SW480 (cell line): ENCODE measurements around the gene F13A1.

ENCODE experiments used
- DNase-seq: peaks from one replicate; pipeline ENCODE4 v3.0.0-alpha.2; 2016; ENCODE audit warnings: low spot score

Gene F13A1

GRCh38 chr6:6319952-6320811 lies at the start of gene F13A1:
TSS of gene F13A1 (minus strand) at chr6:6320662. CDS start at chr6:6318664, 1,998 bp downstream.
- DNase-seq, result peak; percentile 16

- DNase-seq, result no peak
Measured at GRCh38 chr6:6368684-6369052, 48.2 kb upstream of the F13A1 start.

GRCh38 chr6:6368040-6368683 lies 47.7 kb upstream of the F13A1 start:
- no peak for DNase-seq

GRCh38 chr6:6366803-6367202 lies 46.3 kb upstream of the F13A1 start:
- no peak for DNase-seq

GRCh38 chr6:6365242-6365641 lies 44.8 kb upstream of the F13A1 start:
- DNase-seq, result no peak

- peak; percentile 86 for DNase-seq
Measured at GRCh38 chr6:6362056-6362840, 41.8 kb upstream of the F13A1 start.

- no peak for DNase-seq
Measured at GRCh38 chr6:6357530-6357929, 37.1 kb upstream of the F13A1 start.

- DNase-seq, result no peak
Measured at GRCh38 chr6:6357032-6357431, 36.6 kb upstream of the F13A1 start.

GRCh38 chr6:6352772-6353171 lies 32.3 kb upstream of the F13A1 start:
- no peak for DNase-seq

- no peak for DNase-seq
Measured at GRCh38 chr6:6351511-6352025, 31.1 kb upstream of the F13A1 start.

GRCh38 chr6:6350696-6351095 lies 30.2 kb upstream of the F13A1 start:
- no peak for DNase-seq

- DNase-seq, result no peak
Measured at GRCh38 chr6:6348256-6348655, 27.8 kb upstream of the F13A1 start.

GRCh38 chr6:6346427-6347023 lies 26.1 kb upstream of the F13A1 start:
- DNase-seq, result no peak

- no peak for DNase-seq
Measured at GRCh38 chr6:6333501-6333900, 13.0 kb upstream of the F13A1 start.

- DNase-seq, result no peak
Measured at GRCh38 chr6:6332811-6333244, 12.4 kb upstream of the F13A1 start.

GRCh38 chr6:6331946-6332601 lies 11.6 kb upstream of the F13A1 start:
- DNase-seq, result no peak

- no peak for DNase-seq
Measured at GRCh38 chr6:6331393-6331792, 10.9 kb upstream of the F13A1 start.

GRCh38 chr6:6330407-6330806 lies 9.9 kb upstream of the F13A1 start:
- no peak for DNase-seq

GRCh38 chr6:6328451-6328850 lies 8.0 kb upstream of the F13A1 start:
- no peak for DNase-seq

GRCh38 chr6:6323352-6323751 lies 2.9 kb upstream of the F13A1 start:
- no peak for DNase-seq

- DNase-seq, result peak; percentile 68
Measured at GRCh38 chr6:6320901-6321300, 439 bp upstream of the F13A1 start.
